HepG2 (cell line): ENCODE measurements around the gene ANXA5. TPM values are rescaled to one million over a fixed set of nuclear protein-coding genes. Genes with fewer than 3 reads are reported as not detected.

ENCODE experiments used
- ATAC-seq: fragments of 200-7000 bp; cut with Tn5 transposase; 3 replicates; pipeline ENCODE4 v1.9.1; 2020; ENCODE audit warnings: mild to moderate bottlenecking, moderate library complexity
- BruUV-seq: library from RNA; stranded (reverse); fragments of 400-500 nt; replicated peaks from 2 replicates; lab custom pipeline; 2021; lab: Mats Ljungman, UMichigan
- CTCF ChIA-PET: fragments of 300-600 bp; formaldehyde crosslinking; extraction: SDS; loops from one replicate; lab custom pipeline; 2021; ENCODE audit warnings: low total read pairs, inconsistent platforms, low intra/inter-chr PET ratio; lab: Yijun Ruan, JAX
- POLR2A ChIA-PET: fragments of 350-600 bp; sonication (Branson Sonifier 250); formaldehyde crosslinking; loops from one replicate; lab custom pipeline; 2020; ENCODE audit warnings: antibody characterized with exemption, inconsistent platforms; lab: Yijun Ruan, JAX
- DNase-seq: peaks from one replicate; pipeline ENCODE4 v3.0.0-alpha.2; 2015; ENCODE audit warnings: low spot score
- FAIRE-seq: peaks from 3 replicates; lab custom pipeline; 2011; peaks lifted over from hg19 to GRCh38; lab: Jason Lieb, UNC
- H2AFZ ChIP-seq: one replicate; pipeline ENCODE4 v1.6.1; 2011; ENCODE audit warnings: low read length, inconsistent platforms
- H3K27ac ChIP-seq: fragments of 300-600 bp; 3 replicates; pipeline ENCODE4 v1.8.0; 2011; ENCODE audit warnings: mixed run types, mild to moderate bottlenecking, mixed read lengths, low read length, inconsistent platforms; ENCODE audit not compliant: insufficient read depth; ENCODE audit errors: extremely low read length
- H3K27me3 ChIP-seq, 2 experiments: fragments of 200-600 bp in 1 of 2; 2 replicates in 1 of 2; 3 replicates in 1 of 2; pipeline versions ENCODE4 v1.6.0 to v1.8.0; 2011; ENCODE audit warnings: low read length in 2 of 2, mild to moderate bottlenecking in 2 of 2, moderate library complexity in 2 of 2, inconsistent platforms in 1 of 2; ENCODE audit not compliant: insufficient read depth in 2 of 2, control insufficient read depth in 1 of 2
- H3K36me3 ChIP-seq, 2 experiments: fragments of 200-600 bp in 1 of 2; replicated peaks in 1 of 2; 2 replicates in 1 of 2; 3 replicates in 1 of 2; pipeline versions ENCODE4 v1.5.1 to v1.8.0; 2011; ENCODE audit warnings: low read length in 2 of 2, inconsistent platforms in 1 of 2; ENCODE audit not compliant: insufficient read depth in 2 of 2, control insufficient read depth in 1 of 2
- H3K4me1 ChIP-seq: 2 replicates; pipeline ENCODE4 v1.5.1; 2012; ENCODE audit warnings: low read length, inconsistent platforms; ENCODE audit not compliant: insufficient read depth
- H3K4me2 ChIP-seq: 2 replicates; pipeline ENCODE4 v1.6.0; 2011; ENCODE audit warnings: low read depth, low read length, inconsistent platforms
- H3K4me3 ChIP-seq, 3 experiments: fragments of 200-600 bp in 1 of 3; sonication (generic), shearing (Covaris generic) in 1 of 3; replicated peaks in 1 of 3; 2 replicates each; pipeline ENCODE4 v1.5.1; 2011 to 2016; ENCODE audit warnings: low read length in 3 of 3, inconsistent platforms in 2 of 3, low read depth in 2 of 3, mild to moderate bottlenecking in 2 of 3, control low read depth in 1 of 3, mixed read lengths in 1 of 3; ENCODE audit not compliant: insufficient read depth in 1 of 3
- H3K79me2 ChIP-seq: one replicate; pipeline ENCODE4 v1.6.1; 2011; ENCODE audit warnings: low read length, inconsistent platforms; ENCODE audit not compliant: insufficient read depth
- H3K9ac ChIP-seq: 2 replicates; pipeline ENCODE4 v1.6.0; 2011; ENCODE audit warnings: mild to moderate bottlenecking, low read depth, low read length, inconsistent platforms; ENCODE audit not compliant: insufficient read depth
- H3K9me3 ChIP-seq: 2 replicates; pipeline ENCODE4 v1.5.1; 2012; ENCODE audit warnings: mild to moderate bottlenecking, low read length
- H4K20me1 ChIP-seq: 2 replicates; pipeline ENCODE4 v1.6.0; 2011; ENCODE audit warnings: inconsistent platforms, mild to moderate bottlenecking, low read length, moderate library complexity; ENCODE audit not compliant: insufficient read depth
- ARNTL ChIP-seq: sonication (generic); formaldehyde crosslinking; IDR thresholded peaks from 2 replicates; pipeline ENCODE4 v1.4.0; 2020; ENCODE audit warnings: mild to moderate bottlenecking, missing genetic modification reagents
- CHD2 ChIP-seq: IDR thresholded peaks from 2 replicates; pipeline ENCODE4 v1.6.1; 2011; ENCODE audit warnings: low read depth, low read length, improper control_type of control experiment
- DMAP1 ChIP-seq: IDR thresholded peaks from 2 replicates; pipeline ENCODE4 v1.6.1; 2016
- FOXJ3 ChIP-seq: sonication (generic); formaldehyde crosslinking; IDR thresholded peaks from 2 replicates; pipeline ENCODE4 v1.4.0; 2020; ENCODE audit warnings: missing genetic modification reagents, mild to moderate bottlenecking, borderline replicate concordance
- KDM3A ChIP-seq: IDR thresholded peaks from 2 replicates; pipeline ENCODE4 v1.6.1; 2018; ENCODE audit warnings: low read depth, missing compliant biosample characterization
- NBN ChIP-seq: fragments of 450-650 bp; conservative IDR thresholded peaks from 2 replicates; pipeline ENCODE4 v1.6.1; 2017
- NCOA2 ChIP-seq: sonication (generic); formaldehyde crosslinking; IDR thresholded peaks from 2 replicates; pipeline ENCODE4 v1.8.0; 2022; ENCODE audit warnings: inconsistent platforms
- THYN1 ChIP-seq: sonication (generic); formaldehyde crosslinking; IDR thresholded peaks from 2 replicates; pipeline ENCODE4 v1.8.1; 2023; ENCODE audit warnings: low read depth, mild to moderate bottlenecking, moderate library complexity, missing genetic modification reagents, borderline replicate concordance
- TOPORS ChIP-seq: sonication (generic); formaldehyde crosslinking; IDR thresholded peaks from 2 replicates; pipeline ENCODE4 v1.8.0; 2023; ENCODE audit warnings: mild to moderate bottlenecking, missing genetic modification reagents
- YEATS4 ChIP-seq: sonication (generic); formaldehyde crosslinking; IDR thresholded peaks from 2 replicates; pipeline ENCODE4 v1.4.0; 2020; ENCODE audit warnings: missing genetic modification reagents, borderline replicate concordance
- ZBTB20 ChIP-seq: sonication (generic); formaldehyde crosslinking; IDR thresholded peaks from 2 replicates; pipeline ENCODE4 v1.8.1; 2023; ENCODE audit warnings: missing genetic modification reagents, low read depth, mild to moderate bottlenecking, borderline replicate concordance
- ZNF256 ChIP-seq: sonication (generic); formaldehyde crosslinking; conservative IDR thresholded peaks from 2 replicates; pipeline ENCODE4 v1.4.0; 2020; ENCODE audit warnings: missing genetic modification reagents
- ZNF562 ChIP-seq: sonication (generic); formaldehyde crosslinking; IDR thresholded peaks from 2 replicates; pipeline ENCODE4 v1.8.0; 2022; ENCODE audit warnings: missing genetic modification reagents, borderline replicate concordance
- ZNF724P ChIP-seq: sonication (generic); formaldehyde crosslinking; IDR thresholded peaks from 2 replicates; pipeline ENCODE4 v1.8.0; 2022; ENCODE audit warnings: missing genetic modification reagents, borderline replicate concordance
- ZSCAN12 ChIP-seq: sonication (generic); formaldehyde crosslinking; IDR thresholded peaks from 2 replicates; pipeline ENCODE4 v1.9.0; 2021; ENCODE audit warnings: mild to moderate bottlenecking, missing genetic modification reagents
- WGBS: methylation state at CpG from one replicate; pipeline ENCODE4 v1.1.6; 2017; ENCODE audit warnings: low lambda C conversion rate; 5-methylcytosine and 5-hydroxymethylcytosine counted together
- in situ Hi-C: cut with HindIII; loops from 2 replicates; pipeline ENCODE4 v1.10.0; 2017; ENCODE audit warnings: low pct_unique_long_range_greater_than_20kb; ENCODE audit not compliant: extremely low pct_ligation_motif_present
- intact Hi-C: fragments of 100-400 bp; cut with micrococcal nuclease; formaldehyde crosslinking; loops from one replicate; pipeline ENCODE4 v1.10.0; 2022; ENCODE audit not compliant: unreplicated experiment
- polyA plus RNA-seq, 8 experiments: library from polyadenylated mRNA; depleted of rRNA in 3 of 8; stranded (reverse) in 7 of 8; unstranded in 1 of 8; fragments of >200 nt; fragmentation: Illumina TruSeq in 4 of 8; extraction: Trizol in 4 of 8; gene quantifications; 2 replicates each; pipeline versions ENCODE4 v1.2.1 to v1.2.3, GENCODE V29; 2011 to 2016; ENCODE audit warnings: low read depth in 4 of 8, missing spikeins in 1 of 8, mixed read lengths in 1 of 8; ENCODE audit not compliant: insufficient read depth in 1 of 8
- total RNA-seq, 5 experiments: library from RNA; depleted of rRNA; stranded (reverse); fragments of >200 nt; fragmentation: Illumina TruSeq; extraction: Trizol; gene quantifications; 2 replicates each; pipeline ENCODE4 v1.2.3, GENCODE V29; 2016; ENCODE audit warnings: low read depth in 1 of 5
- TF ChIP-seq, protein P1 (sequence below): sonication (generic); formaldehyde crosslinking; IDR thresholded peaks from 2 replicates; pipeline ENCODE4 v1.4.0; 2020; ENCODE audit warnings: low read depth, missing genetic modification reagents
- TF ChIP-seq, protein P2 (sequence below): fragments of 450-650 bp; IDR thresholded peaks from 2 replicates; pipeline ENCODE4 v1.6.1; 2016
- TF ChIP-seq, protein P3 (sequence below): sonication (generic); formaldehyde crosslinking; IDR thresholded peaks from 2 replicates; pipeline ENCODE4 v1.5.1; 2020; ENCODE audit warnings: mild to moderate bottlenecking, missing genetic modification reagents, moderate library complexity

ANXA5 gene
- total and polyA plus RNA-seq, 2 of the 13 experiments (the other 11 are each of a cell fraction or from before 2014, with no cell fraction given), result 209 to 342 TPM

DNA sequence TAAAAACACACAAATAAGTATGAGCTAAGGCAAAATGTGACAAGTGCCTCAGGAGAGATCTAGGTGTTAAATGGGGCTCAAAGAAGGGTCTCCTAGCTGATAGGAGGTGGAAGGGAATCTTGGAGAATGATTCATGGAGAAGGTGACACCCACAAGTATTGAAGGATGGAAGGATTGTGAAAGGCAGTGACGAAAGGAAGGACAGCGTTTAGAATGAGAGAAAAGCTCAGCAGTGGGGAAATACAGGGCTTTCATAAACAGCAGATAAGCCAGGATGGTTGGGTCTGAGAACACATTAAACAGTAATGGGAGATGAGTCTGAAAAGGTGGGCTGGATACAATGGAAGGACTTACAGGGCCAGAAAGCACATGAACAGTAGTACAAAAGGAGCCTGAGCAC is 11.5 kb downstream of the ANXA5 start:
- DNase-seq, result no peak
- H4K20me1 ChIP-seq, result peaks cover 18% of the 10 kb centered on the region
- no peaks in the 10 kb centered on the region for H3K27me3 ChIP-seq
- peaks cover 28% of the 10 kb centered on the region for H3K4me1 ChIP-seq
- intact Hi-C loops (no loop called here), in situ Hi-C loops (no loop called here)
- ChIA-PET CTCF (no interaction called here), POLR2A (interaction anchor here (0.7 to 1.4 kb wide), 2 partner anchors 8 to 21 kb away, joined by 3 to 5 read pairs; no protein-coding TSS in a partner anchor)
- no peak overlapping the region for H3K9ac ChIP-seq
- no peak overlapping the region for H2AFZ ChIP-seq
- no peak for FAIRE-seq
- BruUV-seq, result no TSS peak
- no peaks in the 10 kb centered on the region for H3K9me3 ChIP-seq
- no peak for ATAC-seq
- 98% methylated on average over 2 of the region's 2 CpGs for WGBS
- H3K36me3 ChIP-seq, result peaks cover 21 to 60% of the 10 kb centered on the region in 2 experiments
- H3K79me2 ChIP-seq, result peaks cover 35% of the 10 kb centered on the region
- no peak overlapping the region for H3K4me2 ChIP-seq
- H3K27ac ChIP-seq, result no peak overlapping the region
- no peak overlapping the region for H3K4me3 ChIP-seq
- no peak for TF ChIP-seq YEATS4
- TF ChIP-seq DMAP1 (CRISPR knock-in tag), result no peak
- no peak for TF ChIP-seq CHD2
- TF ChIP-seq ZBTB20 (CRISPR knock-in tag), result no peak
- TF ChIP-seq, protein P1, sequence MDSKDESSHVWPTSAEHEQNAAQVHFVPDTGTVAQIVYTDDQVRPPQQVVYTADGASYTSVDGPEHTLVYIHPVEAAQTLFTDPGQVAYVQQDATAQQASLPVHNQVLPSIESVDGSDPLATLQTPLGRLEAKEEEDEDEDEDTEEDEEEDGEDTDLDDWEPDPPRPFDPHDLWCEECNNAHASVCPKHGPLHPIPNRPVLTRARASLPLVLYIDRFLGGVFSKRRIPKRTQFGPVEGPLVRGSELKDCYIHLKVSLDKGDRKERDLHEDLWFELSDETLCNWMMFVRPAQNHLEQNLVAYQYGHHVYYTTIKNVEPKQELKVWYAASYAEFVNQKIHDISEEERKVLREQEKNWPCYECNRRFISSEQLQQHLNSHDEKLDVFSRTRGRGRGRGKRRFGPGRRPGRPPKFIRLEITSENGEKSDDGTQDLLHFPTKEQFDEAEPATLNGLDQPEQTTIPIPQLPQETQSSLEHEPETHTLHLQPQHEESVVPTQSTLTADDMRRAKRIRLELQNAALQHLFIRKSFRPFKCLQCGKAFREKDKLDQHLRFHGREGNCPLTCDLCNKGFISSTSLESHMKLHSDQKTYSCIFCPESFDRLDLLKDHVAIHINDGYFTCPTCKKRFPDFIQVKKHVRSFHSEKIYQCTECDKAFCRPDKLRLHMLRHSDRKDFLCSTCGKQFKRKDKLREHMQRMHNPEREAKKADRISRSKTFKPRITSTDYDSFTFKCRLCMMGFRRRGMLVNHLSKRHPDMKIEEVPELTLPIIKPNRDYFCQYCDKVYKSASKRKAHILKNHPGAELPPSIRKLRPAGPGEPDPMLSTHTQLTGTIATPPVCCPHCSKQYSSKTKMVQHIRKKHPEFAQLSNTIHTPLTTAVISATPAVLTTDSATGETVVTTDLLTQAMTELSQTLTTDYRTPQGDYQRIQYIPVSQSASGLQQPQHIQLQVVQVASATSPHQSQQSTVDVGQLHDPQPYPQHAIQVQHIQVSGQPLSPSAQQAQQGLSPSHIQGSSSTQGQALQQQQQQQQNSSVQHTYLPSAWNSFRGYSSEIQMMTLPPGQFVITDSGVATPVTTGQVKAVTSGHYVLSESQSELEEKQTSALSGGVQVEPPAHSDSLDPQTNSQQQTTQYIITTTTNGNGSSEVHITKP, result no peak
- no peak for TF ChIP-seq NBN
- no peak for TF ChIP-seq ZNF256 (CRISPR knock-in tag)
- TF ChIP-seq THYN1, result no peak
- no peak for TF ChIP-seq KDM3A (CRISPR knock-in tag)
- no peak for TF ChIP-seq TOPORS
- TF ChIP-seq FOXJ3 (CRISPR knock-in tag), result no peak
- TF ChIP-seq ARNTL (CRISPR knock-in tag), result no peak
- no peak for TF ChIP-seq ZNF724P (CRISPR knock-in tag)
- TF ChIP-seq, protein P2, sequence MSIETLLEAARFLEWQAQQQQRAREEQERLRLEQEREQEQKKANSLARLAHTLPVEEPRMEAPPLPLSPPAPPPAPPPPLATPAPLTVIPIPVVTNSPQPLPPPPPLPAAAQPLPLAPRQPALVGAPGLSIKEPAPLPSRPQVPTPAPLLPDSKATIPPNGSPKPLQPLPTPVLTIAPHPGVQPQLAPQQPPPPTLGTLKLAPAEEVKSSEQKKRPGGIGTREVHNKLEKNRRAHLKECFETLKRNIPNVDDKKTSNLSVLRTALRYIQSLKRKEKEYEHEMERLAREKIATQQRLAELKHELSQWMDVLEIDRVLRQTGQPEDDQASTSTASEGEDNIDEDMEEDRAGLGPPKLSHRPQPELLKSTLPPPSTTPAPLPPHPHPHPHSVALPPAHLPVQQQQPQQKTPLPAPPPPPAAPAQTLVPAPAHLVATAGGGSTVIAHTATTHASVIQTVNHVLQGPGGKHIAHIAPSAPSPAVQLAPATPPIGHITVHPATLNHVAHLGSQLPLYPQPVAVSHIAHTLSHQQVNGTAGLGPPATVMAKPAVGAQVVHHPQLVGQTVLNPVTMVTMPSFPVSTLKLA, result no peak
- TF ChIP-seq ZNF562, result no peak
- TF ChIP-seq, protein P3, sequence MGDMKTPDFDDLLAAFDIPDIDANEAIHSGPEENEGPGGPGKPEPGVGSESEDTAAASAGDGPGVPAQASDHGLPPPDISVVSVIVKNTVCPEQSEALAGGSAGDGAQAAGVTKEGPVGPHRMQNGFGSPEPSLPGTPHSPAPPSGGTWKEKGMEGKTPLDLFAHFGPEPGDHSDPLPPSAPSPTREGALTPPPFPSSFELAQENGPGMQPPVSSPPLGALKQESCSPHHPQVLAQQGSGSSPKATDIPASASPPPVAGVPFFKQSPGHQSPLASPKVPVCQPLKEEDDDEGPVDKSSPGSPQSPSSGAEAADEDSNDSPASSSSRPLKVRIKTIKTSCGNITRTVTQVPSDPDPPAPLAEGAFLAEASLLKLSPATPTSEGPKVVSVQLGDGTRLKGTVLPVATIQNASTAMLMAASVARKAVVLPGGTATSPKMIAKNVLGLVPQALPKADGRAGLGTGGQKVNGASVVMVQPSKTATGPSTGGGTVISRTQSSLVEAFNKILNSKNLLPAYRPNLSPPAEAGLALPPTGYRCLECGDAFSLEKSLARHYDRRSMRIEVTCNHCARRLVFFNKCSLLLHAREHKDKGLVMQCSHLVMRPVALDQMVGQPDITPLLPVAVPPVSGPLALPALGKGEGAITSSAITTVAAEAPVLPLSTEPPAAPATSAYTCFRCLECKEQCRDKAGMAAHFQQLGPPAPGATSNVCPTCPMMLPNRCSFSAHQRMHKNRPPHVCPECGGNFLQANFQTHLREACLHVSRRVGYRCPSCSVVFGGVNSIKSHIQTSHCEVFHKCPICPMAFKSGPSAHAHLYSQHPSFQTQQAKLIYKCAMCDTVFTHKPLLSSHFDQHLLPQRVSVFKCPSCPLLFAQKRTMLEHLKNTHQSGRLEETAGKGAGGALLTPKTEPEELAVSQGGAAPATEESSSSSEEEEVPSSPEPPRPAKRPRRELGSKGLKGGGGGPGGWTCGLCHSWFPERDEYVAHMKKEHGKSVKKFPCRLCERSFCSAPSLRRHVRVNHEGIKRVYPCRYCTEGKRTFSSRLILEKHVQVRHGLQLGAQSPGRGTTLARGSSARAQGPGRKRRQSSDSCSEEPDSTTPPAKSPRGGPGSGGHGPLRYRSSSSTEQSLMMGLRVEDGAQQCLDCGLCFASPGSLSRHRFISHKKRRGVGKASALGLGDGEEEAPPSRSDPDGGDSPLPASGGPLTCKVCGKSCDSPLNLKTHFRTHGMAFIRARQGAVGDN, result no peak
- no peak for TF ChIP-seq ZSCAN12 (CRISPR knock-in tag)
- no peak for TF ChIP-seq NCOA2
